GM23248 (cell line): Measurements from ENCODE around the gene STAC. TPM values are rescaled to one million over a fixed set of nuclear protein-coding genes. Genes with fewer than 3 reads are reported as not detected.

Source experiments
- DNase-seq: peaks from one replicate; pipeline ENCODE4 v3.0.0-alpha.2; 2015
- H2AFZ ChIP-seq: fragments of 200-600 bp; sonication (generic); 2 replicates; pipeline ENCODE4 v1.6.1; 2016; ENCODE audit warnings: antibody characterized with exemption
- H3F3A ChIP-seq: fragments of 200-600 bp; sonication (generic); 2 replicates; pipeline ENCODE4 v1.6.1; 2016; ENCODE audit warnings: mild to moderate bottlenecking, antibody characterized with exemption, mixed run types; ENCODE audit not compliant: insufficient read depth
- H3K27ac ChIP-seq: fragments of 200-600 bp; sonication (generic); 2 replicates; pipeline ENCODE4 v1.5.1; 2016; ENCODE audit warnings: mild to moderate bottlenecking
- H3K27me3 ChIP-seq: fragments of 200-600 bp; sonication (generic); replicated peaks from 2 replicates; pipeline ENCODE4 v1.6.1; 2016; ENCODE audit warnings: mild to moderate bottlenecking; ENCODE audit not compliant: insufficient read depth
- H3K36me3 ChIP-seq: fragments of 200-600 bp; sonication (generic); 2 replicates; pipeline ENCODE4 v1.6.1; 2016; ENCODE audit warnings: low read depth, mild to moderate bottlenecking
- H3K4me1 ChIP-seq: fragments of 200-600 bp; sonication (generic); 2 replicates; pipeline ENCODE4 v1.6.1; 2016; ENCODE audit warnings: mild to moderate bottlenecking; ENCODE audit not compliant: insufficient read depth
- H3K4me2 ChIP-seq: fragments of 200-600 bp; sonication (generic); one replicate; pipeline ENCODE4 v1.6.1; 2016; ENCODE audit warnings: mild to moderate bottlenecking; ENCODE audit not compliant: unreplicated experiment
- H3K4me3 ChIP-seq: fragments of 200-600 bp; sonication (generic); 2 replicates; pipeline ENCODE4 v1.5.1; 2016; ENCODE audit warnings: mild to moderate bottlenecking
- H3K79me2 ChIP-seq: fragments of 200-600 bp; sonication (generic); 2 replicates; pipeline ENCODE4 v1.6.1; 2016; ENCODE audit warnings: mild to moderate bottlenecking; ENCODE audit not compliant: insufficient read depth
- H3K9ac ChIP-seq: fragments of 200-600 bp; sonication (generic); 2 replicates; pipeline ENCODE4 v1.6.1; 2016; ENCODE audit warnings: mild to moderate bottlenecking
- H3K9me2 ChIP-seq: fragments of 200-600 bp; sonication (generic); 2 replicates; pipeline ENCODE4 v1.6.1; 2016; ENCODE audit warnings: mixed run types, mild to moderate bottlenecking, moderate library complexity; ENCODE audit not compliant: insufficient read depth
- H3K9me3 ChIP-seq: fragments of 200-600 bp; sonication (generic); one replicate; pipeline ENCODE4 v1.6.1; 2017; ENCODE audit warnings: low read depth
- H4K20me1 ChIP-seq: fragments of 200-600 bp; sonication (generic); 2 replicates; pipeline ENCODE4 v1.6.0; 2016; ENCODE audit not compliant: insufficient read depth
- EZH2 ChIP-seq: fragments of 200-600 bp; sonication (generic); IDR thresholded peaks from 2 replicates; pipeline ENCODE4 v1.6.1; 2018; ENCODE audit warnings: antibody characterized with exemption, mild to moderate bottlenecking; ENCODE audit not compliant: insufficient read depth, poor library complexity, severe bottlenecking
- EZH2phosphoT487 ChIP-seq: fragments of 200-600 bp; sonication (generic); IDR thresholded peaks from 2 replicates; pipeline ENCODE4 v1.6.1; 2018; ENCODE audit warnings: antibody characterized with exemption, moderate library complexity, mild to moderate bottlenecking, low read depth; ENCODE audit not compliant: insufficient read depth
- WGBS, 2 experiments: methylation state at CpG; one replicate each; pipeline ENCODE4 v1.1.6; 2015 to 2017; ENCODE audit warnings: low lambda C conversion rate in 2 of 2, low coverage in 1 of 2; ENCODE audit errors: missing lambda C conversion rate in 2 of 2; 5-methylcytosine and 5-hydroxymethylcytosine counted together
- in situ Hi-C: fragments of 300-500 bp; cut with MboI; formaldehyde crosslinking; loops from 2 replicates; pipeline ENCODE4 v1.15.0; 2020
- polyA plus RNA-seq: library from polyadenylated mRNA; unstranded; fragments of >200 nt; fragmentation: Nextera tagmentation; extraction: Ambion mirVana; gene quantifications from 2 replicates; pipeline ENCODE4 v1.2.1, GENCODE V29; 2016
- total RNA-seq: library from RNA; depleted of rRNA; stranded (reverse); fragments of >200 nt; shearing (Covaris generic); gene quantifications from 2 replicates; pipeline ENCODE4 v1.2.3, GENCODE V29; 2014

The STAC gene
- total and polyA plus RNA-seq, 2 experiments from 2014 or later, result 10.5 to 16.3 TPM

DNA sequence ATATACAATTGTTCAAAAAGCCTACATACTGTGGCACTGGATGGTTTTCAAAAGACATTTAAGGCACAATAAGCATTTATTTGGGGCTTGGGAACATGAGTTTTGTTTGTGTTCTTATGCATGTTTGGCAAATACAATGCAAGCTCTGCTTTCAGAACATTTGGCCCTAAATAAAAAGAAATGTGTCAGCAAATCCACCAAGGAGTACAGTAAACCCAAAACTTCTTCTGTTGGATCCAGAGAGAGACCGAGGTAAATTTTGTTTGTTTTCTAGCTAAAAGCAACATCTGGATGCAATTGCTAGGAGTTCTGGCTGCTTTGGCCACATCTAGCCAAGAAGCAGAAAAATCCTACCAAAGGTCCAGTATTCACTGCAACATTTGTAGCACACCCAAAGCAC lies 215.2 kb downstream of the STAC start:
- no peak for DNase-seq
- WGBS, 2 experiments, result 0 to 6% methylated on average over 1 of the region's 1 CpG
- in situ Hi-C loops, result no loop called here

DNA sequence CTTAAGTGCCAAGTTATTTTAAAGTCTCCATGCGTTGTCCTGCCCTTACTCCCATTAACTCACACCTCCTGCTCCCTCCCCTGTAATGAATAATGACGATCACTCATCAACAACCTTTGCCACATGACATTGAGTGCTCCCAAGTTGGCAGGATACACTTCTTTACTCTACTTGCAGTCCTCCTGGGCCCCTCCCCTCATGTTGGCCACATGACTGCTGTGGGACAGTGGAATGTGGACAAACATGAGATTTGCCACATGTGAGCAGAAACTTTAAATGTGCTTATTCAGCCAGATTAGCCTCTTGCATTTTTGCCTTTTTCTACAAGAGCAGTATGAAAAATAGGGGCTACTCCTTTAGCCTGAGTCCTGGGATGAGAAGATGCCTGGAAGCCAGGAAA lies 216.1 kb downstream of the STAC start:
- TF ChIP-seq EZH2phosphoT487 (no peak), EZH2 (no peak)
- WGBS, 2 experiments, result 28 to 42% methylated on average over 2 of the region's 2 CpGs

More for the DNA sequence above, 215.2 kb downstream of the STAC start:
- no peaks in the 10 kb centered on the region for H3K27me3 ChIP-seq
- no peak overlapping the region for H3K4me3 ChIP-seq
- H3K79me2 ChIP-seq, result no peaks in the 10 kb centered on the region
- H3K4me2 ChIP-seq, result no peak overlapping the region
- H3K9me3 ChIP-seq, result no peaks in the 10 kb centered on the region
- H3K4me1 ChIP-seq, result no peaks in the 10 kb centered on the region
- no peak overlapping the region for H3K9ac ChIP-seq
- H3K36me3 ChIP-seq, result no peaks in the 10 kb centered on the region
- H3K9me2 ChIP-seq, result no peaks in the 10 kb centered on the region
- no peaks in the 10 kb centered on the region for H4K20me1 ChIP-seq
- H3K27ac ChIP-seq, result no peak overlapping the region
- TF ChIP-seq EZH2phosphoT487 (no peak), EZH2 (no peak)
- H2AFZ ChIP-seq, result no peak overlapping the region
- no peaks in the 10 kb centered on the region for H3F3A ChIP-seq

DNA sequence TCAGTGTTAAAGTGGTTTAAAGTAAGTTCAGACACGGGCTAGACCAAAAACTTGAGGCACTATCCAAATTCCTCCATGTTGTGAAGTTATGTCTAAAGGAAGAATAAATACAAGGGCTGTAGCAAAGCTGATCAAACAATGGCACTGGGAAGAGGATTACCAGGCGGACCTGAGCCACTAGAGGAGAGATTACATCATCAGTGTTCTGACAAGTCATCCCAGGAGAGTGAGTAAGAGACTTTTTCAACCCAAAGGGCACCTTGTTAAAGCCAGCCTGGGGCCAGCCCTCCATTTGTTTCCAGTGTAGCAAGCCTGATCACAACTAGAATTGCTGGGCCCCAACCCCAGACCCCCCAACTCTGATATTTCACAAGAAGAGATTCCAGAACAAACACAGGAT lies 217.1 kb downstream of the STAC start:
- H3K27me3 ChIP-seq, result no peaks in the 10 kb centered on the region
- no peaks in the 10 kb centered on the region for H3K36me3 ChIP-seq
- no peaks in the 10 kb centered on the region for H3K9me3 ChIP-seq
- H3K4me1 ChIP-seq, result no peaks in the 10 kb centered on the region
- no peak overlapping the region for H3K9ac ChIP-seq
- no peaks in the 10 kb centered on the region for H4K20me1 ChIP-seq
- DNase-seq, result peak; percentile 50
- no peaks in the 10 kb centered on the region for H3K79me2 ChIP-seq
- no peak overlapping the region for H2AFZ ChIP-seq
- 82 to 83% methylated on average over 2 of the region's 2 CpGs for WGBS, 2 experiments
- TF ChIP-seq EZH2 (no peak), EZH2phosphoT487 (no peak)
- no peaks in the 10 kb centered on the region for H3F3A ChIP-seq
- no peak overlapping the region for H3K4me3 ChIP-seq
- H3K9me2 ChIP-seq, result no peaks in the 10 kb centered on the region
- no peak overlapping the region for H3K4me2 ChIP-seq
- no peak overlapping the region for H3K27ac ChIP-seq
- in situ Hi-C loops, result no loop called here

More for the DNA sequence above, 216.1 kb downstream of the STAC start:
- in situ Hi-C loops, result no loop called here
- Histone ChIP-seq H3F3A (no peaks in the 10 kb centered on the region), H3K27ac (no peak overlapping the region), H3K4me3 (no peak overlapping the region), H3K36me3 (no peaks in the 10 kb centered on the region), H3K79me2 (no peaks in the 10 kb centered on the region), H3K9me3 (no peaks in the 10 kb centered on the region), H3K4me1 (no peaks in the 10 kb centered on the region), H2AFZ (no peak overlapping the region), H3K27me3 (no peaks in the 10 kb centered on the region), H3K9ac (no peak overlapping the region), H3K4me2 (no peak overlapping the region), H4K20me1 (no peaks in the 10 kb centered on the region), H3K9me2 (no peaks in the 10 kb centered on the region)
- DNase-seq, result no peak
